Upper lobe of right lung (tissue), 1 donor: ENCODE results near the gene ITPR2. TPM values are rescaled to one million over a fixed set of nuclear protein-coding genes. Genes with fewer than 3 reads are reported as not detected.
A peak's percentile ranks its signal among the peaks of the same experiment; 100 is the strongest.
"Not testable (repeated sequence)": the region's sequence is repeated elsewhere in the genome, so short reads cannot be mapped to it uniquely, and the experiment has no call there.

Experiments
- ATAC-seq: fragments of 200-7000 bp; cut with Tn5 transposase; one replicate; pipeline ENCODE4 v1.9.1; 2020; ENCODE audit warnings: mild to moderate bottlenecking, moderate library complexity
- DNase-seq: peaks from one replicate; pipeline ENCODE4 v3.0.0-alpha.2; 2020
- H3K27ac ChIP-seq: fragments of 200-600 bp; one replicate; pipeline ENCODE4 v1.8.0; 2022
- H3K27me3 ChIP-seq: fragments of 200-600 bp; one replicate; pipeline ENCODE4 v1.8.0; 2022; ENCODE audit warnings: mild to moderate bottlenecking
- H3K36me3 ChIP-seq: fragments of 200-600 bp; one replicate; pipeline ENCODE4 v1.8.0; 2022
- H3K4me1 ChIP-seq: fragments of 200-600 bp; one replicate; pipeline ENCODE4 v1.8.0; 2022
- H3K4me3 ChIP-seq: fragments of 200-600 bp; one replicate; pipeline ENCODE4 v1.8.0; 2022; ENCODE audit warnings: mild to moderate bottlenecking
- H3K9me3 ChIP-seq: fragments of 200-600 bp; one replicate; pipeline ENCODE4 v1.8.0; 2022
- intact Hi-C: fragments of 100-400 bp; cut with DNase I; formaldehyde crosslinking; loops from one replicate; pipeline ENCODE4 v1.11.0; 2022
- total RNA-seq: library from RNA; stranded (reverse); fragmentation: NEBNext Ultra II Directional; extraction: Animal tissue kit (Norgen Biotek cat#: 25700); gene quantifications from one replicate; pipeline ENCODE4 v1.2.1, GENCODE V29; 2021
- TF ChIP-seq, protein P1 (sequence below): fragments of 200-600 bp; IDR thresholded peaks from one replicate; pipeline ENCODE4 v1.8.0; 2022; ENCODE audit warnings: antibody characterized with exemption
- donor health status: DM: no; HTN: yes; CAD: no; lungs with severe emphysema.

ITPR2 gene
- total RNA-seq, 1 donor from 2014 or later, result 50.8 TPM

DNA sequence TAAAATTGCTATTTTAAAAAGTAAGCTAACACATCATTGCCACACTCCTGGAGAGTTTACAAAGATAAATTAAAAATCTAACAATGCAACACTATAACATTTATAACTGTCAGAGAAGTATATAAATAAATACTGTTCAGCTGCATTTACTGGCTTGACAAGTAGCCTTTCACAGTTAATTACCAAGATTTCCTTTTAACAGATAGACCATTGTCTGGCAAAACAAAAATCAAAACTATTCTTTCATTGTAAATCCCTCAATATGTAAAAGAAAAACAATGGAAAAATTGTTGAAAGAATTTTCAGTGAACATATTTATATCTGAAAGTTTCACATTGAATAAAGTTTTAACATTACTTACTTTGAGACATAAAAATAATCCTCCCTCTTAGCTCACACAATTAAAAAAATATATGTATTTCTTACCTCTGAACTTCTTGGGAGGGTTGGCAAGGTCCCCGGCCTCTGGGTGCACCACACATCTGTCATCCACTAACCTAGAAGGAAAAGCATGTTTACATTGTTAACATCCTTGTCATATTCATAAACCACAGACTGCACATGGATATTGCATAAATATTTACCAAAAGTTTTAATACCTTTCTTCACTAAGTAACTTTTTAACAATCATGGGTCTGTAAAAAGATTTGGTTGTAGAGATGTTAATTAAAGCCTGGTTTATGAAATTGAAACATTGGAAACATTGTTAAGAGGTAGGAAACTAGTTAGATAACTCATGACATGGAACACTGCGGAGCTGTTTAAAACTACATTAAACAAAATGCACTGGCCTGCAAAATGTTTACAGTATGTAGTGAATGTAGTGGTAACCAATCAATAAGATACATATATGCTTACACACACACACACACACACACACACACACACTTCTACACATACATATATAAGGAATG is 43.0 kb downstream of the ITPR2 start:
- Histone ChIP-seq H3K4me3 (no peak overlapping the region), H3K27ac (no peak overlapping the region), H3K9me3 (no peaks in the 10 kb centered on the region), H3K4me1 (peaks cover 30% of the 10 kb centered on the region), H3K36me3 (no peaks in the 10 kb centered on the region), H3K27me3 (no peaks in the 10 kb centered on the region)
- peak; percentile 30 for ATAC-seq
- TF ChIP-seq, protein P1, sequence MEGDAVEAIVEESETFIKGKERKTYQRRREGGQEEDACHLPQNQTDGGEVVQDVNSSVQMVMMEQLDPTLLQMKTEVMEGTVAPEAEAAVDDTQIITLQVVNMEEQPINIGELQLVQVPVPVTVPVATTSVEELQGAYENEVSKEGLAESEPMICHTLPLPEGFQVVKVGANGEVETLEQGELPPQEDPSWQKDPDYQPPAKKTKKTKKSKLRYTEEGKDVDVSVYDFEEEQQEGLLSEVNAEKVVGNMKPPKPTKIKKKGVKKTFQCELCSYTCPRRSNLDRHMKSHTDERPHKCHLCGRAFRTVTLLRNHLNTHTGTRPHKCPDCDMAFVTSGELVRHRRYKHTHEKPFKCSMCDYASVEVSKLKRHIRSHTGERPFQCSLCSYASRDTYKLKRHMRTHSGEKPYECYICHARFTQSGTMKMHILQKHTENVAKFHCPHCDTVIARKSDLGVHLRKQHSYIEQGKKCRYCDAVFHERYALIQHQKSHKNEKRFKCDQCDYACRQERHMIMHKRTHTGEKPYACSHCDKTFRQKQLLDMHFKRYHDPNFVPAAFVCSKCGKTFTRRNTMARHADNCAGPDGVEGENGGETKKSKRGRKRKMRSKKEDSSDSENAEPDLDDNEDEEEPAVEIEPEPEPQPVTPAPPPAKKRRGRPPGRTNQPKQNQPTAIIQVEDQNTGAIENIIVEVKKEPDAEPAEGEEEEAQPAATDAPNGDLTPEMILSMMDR, result no peak
- DNase-seq, result no peak
- intact Hi-C loops, result no loop called here

DNA sequence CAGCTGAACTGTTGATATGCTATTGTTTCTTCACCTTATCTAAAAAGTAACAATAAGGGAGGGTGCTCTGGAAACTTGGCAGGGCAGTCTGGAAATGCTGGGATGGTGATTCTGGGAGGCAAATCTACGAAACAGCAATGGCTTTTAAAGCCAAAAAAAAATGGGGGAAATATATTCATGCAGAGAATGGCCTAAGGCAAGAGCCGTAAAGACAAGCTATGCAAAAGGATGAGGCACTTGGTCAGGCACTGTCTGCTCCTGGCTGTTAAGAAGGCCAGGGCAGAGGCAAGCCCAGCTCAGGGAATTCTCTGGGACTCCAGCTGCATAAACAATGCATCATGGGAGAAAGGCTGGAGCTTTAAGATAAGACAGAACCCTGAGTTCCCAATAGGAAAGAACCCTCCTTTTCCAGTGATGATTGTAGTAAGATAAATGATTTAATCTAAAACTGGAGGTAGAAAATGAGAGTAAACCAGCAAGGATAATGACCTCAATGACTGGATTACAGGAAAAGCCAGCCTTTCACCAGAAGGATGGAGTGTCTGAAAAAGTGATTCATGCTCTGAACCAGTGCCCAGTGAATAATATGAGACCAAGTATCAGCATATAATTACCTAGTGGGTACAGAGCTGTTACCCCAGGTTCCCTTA is 46.0 kb downstream of the ITPR2 start:
- Histone ChIP-seq H3K9me3 (no peaks in the 10 kb centered on the region), H3K36me3 (no peaks in the 10 kb centered on the region), H3K27ac (no peak overlapping the region), H3K4me3 (no peak overlapping the region), H3K27me3 (no peaks in the 10 kb centered on the region), H3K4me1 (peaks cover 30% of the 10 kb centered on the region)
- TF ChIP-seq, protein P1, result no peak
- intact Hi-C loops, result no loop called here
- ATAC-seq (peak; percentile 31), DNase-seq (no peak)

DNA sequence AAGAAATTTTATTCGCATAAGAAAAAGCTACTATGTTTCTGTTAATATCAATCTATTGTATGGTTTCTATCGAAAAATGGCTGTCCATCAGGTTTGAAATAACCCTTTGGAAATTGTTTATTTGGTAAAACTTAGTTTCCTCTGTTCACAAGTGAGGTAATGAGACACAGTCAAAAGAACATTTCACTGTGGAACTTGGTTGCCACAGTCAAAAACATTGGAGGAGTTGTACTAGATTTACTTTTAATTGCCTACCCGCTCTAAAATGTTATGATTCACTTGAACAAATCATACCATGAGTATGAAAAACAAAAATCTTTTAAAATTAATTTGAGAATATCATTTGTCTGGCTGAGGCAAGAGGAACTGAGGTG is 46.5 kb downstream of the ITPR2 start:
- ATAC-seq (no peak), DNase-seq (no peak)
- peaks cover 26% of the 10 kb centered on the region for H3K4me1 ChIP-seq
- intact Hi-C loops, result no loop called here
- no peaks in the 10 kb centered on the region for H3K9me3 ChIP-seq
- H3K4me3 ChIP-seq, result no peak overlapping the region
- TF ChIP-seq, protein P1, result no peak
- no peaks in the 10 kb centered on the region for H3K27me3 ChIP-seq
- H3K27ac ChIP-seq, result no peak overlapping the region
- H3K36me3 ChIP-seq, result no peaks in the 10 kb centered on the region

DNA sequence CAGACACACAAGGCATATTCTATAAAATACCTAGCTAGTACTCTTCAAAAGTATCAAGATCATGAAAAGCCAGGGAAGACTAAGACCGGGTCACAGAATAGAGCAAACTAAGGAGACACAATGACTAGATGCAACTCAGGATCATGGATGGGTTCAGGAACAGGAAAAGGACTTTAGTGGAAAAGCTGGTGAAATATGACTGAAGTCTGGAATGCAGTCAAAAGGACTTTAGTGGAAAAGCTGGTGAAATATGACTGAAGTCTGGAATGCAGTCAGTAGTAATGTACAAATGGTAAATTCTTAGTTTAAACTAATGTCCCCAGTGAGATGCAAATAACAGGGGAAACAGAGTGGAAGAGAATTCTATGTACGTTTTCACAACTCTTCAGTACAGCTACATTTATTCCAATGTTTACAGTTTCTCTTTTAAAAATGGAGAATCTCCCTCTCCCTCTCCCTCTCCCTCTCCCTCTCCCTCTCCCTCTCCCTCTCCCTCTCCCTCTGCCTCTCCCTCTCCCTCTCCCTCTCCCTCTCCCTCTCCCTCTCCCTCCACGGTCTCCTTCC is 49.1 kb downstream of the ITPR2 start:
- H3K4me3 ChIP-seq, intact Hi-C loops: not testable (repeated sequence)

DNA sequence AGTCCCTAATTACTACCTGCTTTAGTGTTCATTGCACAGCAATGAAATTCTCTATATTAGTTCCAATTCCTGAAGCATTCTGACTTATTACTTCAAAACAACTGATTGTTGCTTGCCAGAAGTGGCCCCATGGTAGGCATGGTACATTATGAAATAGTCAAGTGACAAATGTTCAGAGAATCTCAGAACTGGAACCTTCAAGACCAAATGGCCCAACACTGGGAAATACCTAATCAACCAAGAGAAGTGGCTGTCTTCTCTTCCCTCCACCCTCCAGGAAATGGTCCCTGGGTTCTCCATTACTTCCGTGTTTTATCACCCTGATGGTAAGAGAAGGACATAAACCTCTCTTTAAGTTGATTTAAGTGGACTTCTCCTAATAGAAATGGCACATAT is 49.9 kb downstream of the ITPR2 start:
- no peak overlapping the region for H3K27ac ChIP-seq
- intact Hi-C loops, result no loop called here
- no peaks in the 10 kb centered on the region for H3K9me3 ChIP-seq
- H3K4me1 ChIP-seq, result peaks cover 7% of the 10 kb centered on the region
- H3K4me3 ChIP-seq, result no peak overlapping the region
- peak; percentile 64 for ATAC-seq
- DNase-seq, result no peak
- H3K36me3 ChIP-seq, result no peaks in the 10 kb centered on the region
- no peaks in the 10 kb centered on the region for H3K27me3 ChIP-seq
- TF ChIP-seq, protein P1, result no peak

More for the DNA sequence above, 49.1 kb downstream of the ITPR2 start:
- H3K9me3 ChIP-seq, H3K4me1 ChIP-seq, H3K36me3 ChIP-seq, H3K27ac ChIP-seq, H3K27me3 ChIP-seq, DNase-seq, ATAC-seq: not testable (repeated sequence)
